ENCODE measurements around the gene GON7. TPM values are rescaled to one million over a fixed set of nuclear protein-coding genes. Genes with fewer than 3 reads are reported as not detected.

GON7 gene
- total and polyA plus RNA-seq, 7 donors: 8.6 to 80.7 (median 20.2) TPM

- 86 to 87% methylated on average over 2 of the region's 2 CpGs for WGBS, 2 donors
Measured at GRCh38 chr14:93155667-93156066, 51.2 kb downstream of the GON7 start.

DNA sequence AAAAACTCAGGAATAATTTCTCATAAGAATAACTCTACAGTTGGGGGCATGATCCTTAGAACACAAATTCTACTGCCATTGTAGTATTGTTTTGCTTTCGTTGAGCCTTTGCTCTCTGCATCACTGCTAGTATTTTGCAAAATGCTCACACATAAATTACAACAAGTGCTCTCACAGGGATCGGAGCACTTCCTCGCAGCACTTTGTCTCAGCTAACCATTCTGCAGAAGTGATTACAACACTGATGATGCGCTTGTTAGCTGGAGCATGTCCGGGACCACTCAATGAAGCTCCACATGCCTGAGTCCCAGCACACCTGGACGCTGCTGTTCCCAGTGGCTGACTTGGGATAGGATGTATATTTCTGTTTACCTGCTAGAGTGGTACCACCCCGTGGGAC, 53.7 kb downstream of the GON7 start:
- H3K27me3 ChIP-seq: no peaks in the 10 kb centered on the region
- DNase-seq: no peak
- H3K4me1 ChIP-seq: no peaks in the 10 kb centered on the region
- 86 to 88% methylated on average over 7 of the region's 7 CpGs for whole genome bisulfite sequencing, 2 donors
- no peak overlapping the region for H3K27ac ChIP-seq
- no peaks in the 10 kb centered on the region for H3K9me3 ChIP-seq
- no peak overlapping the region for H3K4me3 ChIP-seq
- no peaks in the 10 kb centered on the region for H3K36me3 ChIP-seq
- intact Hi-C loops (cut with DNase I): no loop called here
- no peak for TF ChIP-seq POLR2A (IDR thresholded peaks at IDR 0.05)

More at GRCh38 chr14:93155667-93156066, 51.2 kb downstream of the GON7 start:
- Histone ChIP-seq H3K27me3 (no peaks in the 10 kb centered on the region), H3K27ac (no peak overlapping the region), H3K4me3 (no peak overlapping the region), H3K9me3 (no peaks in the 10 kb centered on the region), H3K4me1 (no peaks in the 10 kb centered on the region), H3K36me3 (no peaks in the 10 kb centered on the region)
- DNase-seq: no peak
- intact Hi-C loops (cut with DNase I): no loop called here
- TF ChIP-seq POLR2A (IDR thresholded peaks at IDR 0.05) (no peak), EP300 (IDR thresholded peaks at IDR 0.05) (no peak), POLR2AphosphoS5 (IDR thresholded peaks at IDR 0.05) (no peak)
- TF ChIP-seq, protein P1, sequence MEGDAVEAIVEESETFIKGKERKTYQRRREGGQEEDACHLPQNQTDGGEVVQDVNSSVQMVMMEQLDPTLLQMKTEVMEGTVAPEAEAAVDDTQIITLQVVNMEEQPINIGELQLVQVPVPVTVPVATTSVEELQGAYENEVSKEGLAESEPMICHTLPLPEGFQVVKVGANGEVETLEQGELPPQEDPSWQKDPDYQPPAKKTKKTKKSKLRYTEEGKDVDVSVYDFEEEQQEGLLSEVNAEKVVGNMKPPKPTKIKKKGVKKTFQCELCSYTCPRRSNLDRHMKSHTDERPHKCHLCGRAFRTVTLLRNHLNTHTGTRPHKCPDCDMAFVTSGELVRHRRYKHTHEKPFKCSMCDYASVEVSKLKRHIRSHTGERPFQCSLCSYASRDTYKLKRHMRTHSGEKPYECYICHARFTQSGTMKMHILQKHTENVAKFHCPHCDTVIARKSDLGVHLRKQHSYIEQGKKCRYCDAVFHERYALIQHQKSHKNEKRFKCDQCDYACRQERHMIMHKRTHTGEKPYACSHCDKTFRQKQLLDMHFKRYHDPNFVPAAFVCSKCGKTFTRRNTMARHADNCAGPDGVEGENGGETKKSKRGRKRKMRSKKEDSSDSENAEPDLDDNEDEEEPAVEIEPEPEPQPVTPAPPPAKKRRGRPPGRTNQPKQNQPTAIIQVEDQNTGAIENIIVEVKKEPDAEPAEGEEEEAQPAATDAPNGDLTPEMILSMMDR (IDR thresholded peaks at IDR 0.05): no peak

Other genes starting within 250 kb of the GON7 start
- 10 to 100 TPM; 39.8 to 68.8 (median 54.3) TPM for gene ITPK1, start 91.1 kb downstream of the GON7 start, total RNA-seq
- 10 to 100 TPM; 55.3 to 75.4 (median 71.2) TPM for gene ITPK1, start 91.1 kb downstream of the GON7 start, polyA plus RNA-seq
- gene MOAP1, start 22.2 kb downstream of the GON7 start, total RNA-seq: 10 to 100 TPM; 31.3 to 65.3 (median 60.1) TPM
- gene MOAP1, start 22.2 kb downstream of the GON7 start, polyA plus RNA-seq: 10 to 100 TPM; 19.7 to 27.0 (median 22.9) TPM
- gene LYSET, start 21.7 kb downstream of the GON7 start, total RNA-seq: 10 to 100 TPM in 3 of 4 donors, 1 to 10 TPM in 1; 10.0 to 16.9 (median 11.6) TPM
- gene LYSET, start 21.7 kb downstream of the GON7 start, polyA plus RNA-seq: 10 to 100 TPM; 27.5 to 58.3 (median 57.6) TPM
- gene UBR7, start 191 bp upstream of the GON7 start, total RNA-seq: 10 to 100 TPM; 15.5 to 32.1 (median 27.2) TPM
- 10 to 100 TPM; 17.3 to 25.4 (median 19.8) TPM for gene UBR7, start 191 bp upstream of the GON7 start, polyA plus RNA-seq
- gene BTBD7, start 126.0 kb upstream of the GON7 start, total RNA-seq: 10 to 100 TPM; 30.3 to 50.7 (median 43.3) TPM
- gene BTBD7, start 126.0 kb upstream of the GON7 start, polyA plus RNA-seq: 10 to 100 TPM in 2 of 3 donors, 1 to 10 TPM in 1; 7.8 to 12.0 (median 11.1) TPM
- not detected for gene COX8C, start 140.1 kb upstream of the GON7 start, total RNA-seq
- not detected for gene COX8C, start 140.1 kb upstream of the GON7 start, polyA plus RNA-seq
- gene UNC79, start 223.9 kb upstream of the GON7 start, total RNA-seq: 1 to 10 TPM in 2 of 4 donors, under 1 TPM in 2; 0.33 to 1.4 (median 0.96) TPM
- under 1 TPM in 1 of 3 donors, not detected in 2; 0.15 TPM for gene UNC79, start 223.9 kb upstream of the GON7 start, polyA plus RNA-seq

Data from sigmoid colon (tissue), 7 donors.